Measurements from ENCODE around the gene OR52H1. TPM values are rescaled to one million over a fixed set of nuclear protein-coding genes. Genes with fewer than 3 reads are reported as not detected.
A peak's percentile ranks its signal among the peaks of the same experiment; 100 is the strongest.

The OR52H1 gene
- total and polyA plus RNA-seq, 4 experiments from 2014 or later = not detected

DNA sequence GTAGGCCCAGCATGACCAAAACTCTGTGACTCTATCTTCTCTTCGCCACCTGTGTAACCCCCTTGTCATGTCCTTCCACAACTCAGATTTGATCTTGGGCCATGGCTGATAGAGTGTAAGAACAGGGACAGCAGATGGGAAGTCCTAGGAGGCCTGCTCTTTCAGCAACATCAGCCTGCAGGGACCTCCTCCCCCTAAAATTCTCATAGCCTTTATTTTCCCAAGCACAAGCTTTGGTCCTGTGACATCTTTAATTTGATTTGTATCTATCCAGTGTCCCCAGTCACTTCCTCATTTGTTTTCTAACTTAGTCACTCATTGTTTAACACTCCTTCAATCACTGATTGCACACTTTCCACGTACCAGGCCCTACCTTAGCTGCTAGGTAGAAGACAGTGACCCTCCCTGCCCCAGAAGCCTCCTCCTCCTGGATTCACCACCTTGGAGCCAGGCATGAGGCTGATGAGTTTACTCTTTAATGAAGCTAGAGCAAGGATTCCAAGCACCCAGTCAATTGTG is 43.9 kb downstream of the OR52H1 start:
- intact Hi-C loops (cut with micrococcal nuclease) = no loop called here
- Histone ChIP-seq H3K4me1 (ENCODE audit: insufficient read depth, low read length) (no peaks in the 10 kb centered on the region), H3K9me3 (ENCODE audit: control insufficient read depth in 1 of 2, low read length in 2 of 2) (no peaks in the 10 kb centered on the region), H3K4me3 (ENCODE audit: low read length in 2 of 2) (no peak overlapping the region), H3K27ac (ENCODE audit: low read depth, low read length) (no peak overlapping the region), H3K36me3 (ENCODE audit: insufficient read depth, low read length) (no peaks in the 10 kb centered on the region), H3K27me3 (ENCODE audit: insufficient read depth, low read length) (no peaks in the 10 kb centered on the region)
- ChIA-PET CTCF (ENCODE audit: partially characterized antibody) (no interaction called here), POLR2A (ENCODE audit: partially characterized antibody) (no interaction called here)
- Mint-ChIP-seq H3K4me1 (no peaks in the 10 kb centered on the region), H3K27me3 (peaks cover 7 to 11% of the 10 kb centered on the region in 2 donors), H3K4me3 (no peak overlapping the region), H3K9me3 (no peaks in the 10 kb centered on the region), H3K27ac (no peak overlapping the region), H3K36me3 (no peaks in the 10 kb centered on the region)
- DNase-seq = no peak

DNA sequence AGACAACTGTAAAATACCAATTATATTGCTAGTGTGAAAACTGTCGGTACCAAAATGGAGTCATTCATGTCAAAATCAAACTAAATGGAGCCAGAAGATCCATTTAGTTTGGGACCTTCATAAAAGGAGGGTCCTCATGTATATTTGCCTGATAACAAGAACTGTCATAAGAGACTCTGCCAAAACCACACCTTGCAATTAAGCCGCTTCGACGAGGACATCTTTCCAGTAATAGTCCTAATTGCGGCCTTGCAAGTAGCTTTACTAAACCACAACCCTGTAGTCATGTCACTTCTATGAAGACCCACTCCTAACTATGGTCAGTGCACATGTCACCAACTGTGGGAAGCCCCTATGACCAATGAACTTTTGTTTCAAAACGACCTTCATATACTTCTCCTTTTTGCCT is 47.9 kb downstream of the OR52H1 start:
- ChIA-PET CTCF (ENCODE audit: partially characterized antibody) (no interaction called here), POLR2A (ENCODE audit: partially characterized antibody) (no interaction called here)
- DNase-seq = no peak
- Histone ChIP-seq H3K27ac (ENCODE audit: low read depth, low read length) (no peak overlapping the region), H3K4me1 (ENCODE audit: insufficient read depth, low read length) (no peaks in the 10 kb centered on the region), H3K36me3 (ENCODE audit: insufficient read depth, low read length) (no peaks in the 10 kb centered on the region), H3K27me3 (ENCODE audit: insufficient read depth, low read length) (no peaks in the 10 kb centered on the region), H3K9me3 (ENCODE audit: control insufficient read depth in 1 of 2, low read length in 2 of 2) (no peaks in the 10 kb centered on the region), H3K4me3 (ENCODE audit: low read length in 2 of 2) (no peak overlapping the region)
- H3K36me3 Mint-ChIP-seq = no peaks in the 10 kb centered on the region
- peak overlapping the region in 1 of 7 donors; percentile 43 for H3K27ac Mint-ChIP-seq
- H3K9me3 Mint-ChIP-seq = no peaks in the 10 kb centered on the region
- intact Hi-C loops (cut with micrococcal nuclease) = no loop called here
- H3K4me1 Mint-ChIP-seq = no peaks in the 10 kb centered on the region
- peaks cover 4 to 6% of the 10 kb centered on the region in 2 donors for H3K27me3 Mint-ChIP-seq
- H3K4me3 Mint-ChIP-seq = no peak overlapping the region

DNA sequence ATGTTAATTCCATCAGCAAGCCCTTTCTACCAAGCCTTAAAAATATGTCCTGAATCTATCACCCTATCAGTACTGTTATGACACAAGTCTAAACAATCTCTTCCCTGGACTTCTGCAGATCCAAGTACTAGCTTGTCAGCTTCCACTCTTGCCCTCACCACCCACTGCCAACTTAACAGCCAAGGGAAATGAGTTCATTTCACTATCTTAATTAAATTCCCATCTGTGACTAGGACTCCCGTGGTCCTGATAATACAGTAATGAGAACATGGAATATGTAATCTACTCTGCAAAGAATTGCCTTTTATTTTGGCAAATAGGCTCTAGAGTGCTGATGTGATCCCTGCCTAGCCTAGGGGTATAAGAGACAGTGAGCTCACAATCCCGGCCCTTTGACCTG is 48.7 kb downstream of the OR52H1 start:
- ChIA-PET CTCF (ENCODE audit: partially characterized antibody) (no interaction called here), POLR2A (ENCODE audit: partially characterized antibody) (no interaction called here)
- Histone ChIP-seq H3K4me1 (ENCODE audit: insufficient read depth, low read length) (no peaks in the 10 kb centered on the region), H3K4me3 (ENCODE audit: low read length in 2 of 2) (no peak overlapping the region), H3K27me3 (ENCODE audit: insufficient read depth, low read length) (no peaks in the 10 kb centered on the region), H3K27ac (ENCODE audit: low read depth, low read length) (no peak overlapping the region), H3K9me3 (ENCODE audit: control insufficient read depth in 1 of 2, low read length in 2 of 2) (no peaks in the 10 kb centered on the region), H3K36me3 (ENCODE audit: insufficient read depth, low read length) (no peaks in the 10 kb centered on the region)
- Mint-ChIP-seq H3K4me3 (no peak overlapping the region), H3K27ac (no peak overlapping the region), H3K27me3 (peaks cover 2 to 3% of the 10 kb centered on the region in 2 donors), H3K4me1 (no peaks in the 10 kb centered on the region), H3K9me3 (no peaks in the 10 kb centered on the region), H3K36me3 (no peaks in the 10 kb centered on the region)
- intact Hi-C loops (cut with micrococcal nuclease) = loop anchor here (10.0 kb wide), 1 partner anchor 65 kb away; no protein-coding TSS in a partner anchor
- no peak for DNase-seq

Other genes starting within 250 kb of the OR52H1 start
- not detected for gene OR51B4, start 246.6 kb downstream of the OR52H1 start, total RNA-seq
- gene OR51B4, start 246.6 kb downstream of the OR52H1 start, polyA plus RNA-seq = not detected
- gene OR51B2, start 224.2 kb downstream of the OR52H1 start, total RNA-seq = not detected
- not detected for gene OR51B2, start 224.2 kb downstream of the OR52H1 start, polyA plus RNA-seq
- gene OR51B5, start 205.0 kb downstream of the OR52H1 start, total RNA-seq = not detected
- gene OR51B5, start 205.0 kb downstream of the OR52H1 start, polyA plus RNA-seq = not detected
- not detected for gene OR51B6, start 197.0 kb downstream of the OR52H1 start, total RNA-seq
- gene OR51B6, start 197.0 kb downstream of the OR52H1 start, polyA plus RNA-seq = not detected
- not detected for gene OR51M1, start 164.7 kb downstream of the OR52H1 start, total RNA-seq
- not detected for gene OR51M1, start 164.7 kb downstream of the OR52H1 start, polyA plus RNA-seq
- gene OR51Q1, start 126.4 kb downstream of the OR52H1 start, total RNA-seq = not detected
- gene OR51Q1, start 126.4 kb downstream of the OR52H1 start, polyA plus RNA-seq = not detected
- not detected for gene OR51I1, start 107.0 kb downstream of the OR52H1 start, total RNA-seq
- gene OR51I1, start 107.0 kb downstream of the OR52H1 start, polyA plus RNA-seq = not detected
- not detected for gene OR51I2, start 99.2 kb downstream of the OR52H1 start, total RNA-seq
- gene OR51I2, start 99.2 kb downstream of the OR52H1 start, polyA plus RNA-seq = not detected
- not detected for gene OR52D1, start 59.9 kb downstream of the OR52H1 start, total RNA-seq
- not detected for gene OR52D1, start 59.9 kb downstream of the OR52H1 start, polyA plus RNA-seq
- not detected for gene UBQLN3, start 38.6 kb downstream of the OR52H1 start, total RNA-seq
- gene UBQLN3, start 38.6 kb downstream of the OR52H1 start, polyA plus RNA-seq = not detected
- under 1 TPM; 0.47 to 0.50 TPM for gene UBQLNL, start 31.8 kb downstream of the OR52H1 start, total RNA-seq
- not detected for gene UBQLNL, start 31.8 kb downstream of the OR52H1 start, polyA plus RNA-seq
- not detected for gene OR52B6, start 32.3 kb upstream of the OR52H1 start, total RNA-seq
- gene OR52B6, start 32.3 kb upstream of the OR52H1 start, polyA plus RNA-seq = not detected
- gene TRIM6, start 48.1 kb upstream of the OR52H1 start, total RNA-seq = not detected
- gene TRIM6, start 48.1 kb upstream of the OR52H1 start, polyA plus RNA-seq = not detected
- gene TRIM34, start 76.5 kb upstream of the OR52H1 start, total RNA-seq = 10 to 100 TPM; 10.4 to 11.6 TPM
- gene TRIM34, start 76.5 kb upstream of the OR52H1 start, polyA plus RNA-seq = 10 to 100 TPM in 1 of 2 donors, 1 to 10 TPM in 1; 9.6 to 20.2 TPM
- 10 to 100 TPM; 33.9 to 35.5 TPM for gene TRIM5, start 136.5 kb upstream of the OR52H1 start, total RNA-seq
- gene TRIM5, start 136.5 kb upstream of the OR52H1 start, polyA plus RNA-seq = 1 to 10 TPM; 9.1 to 9.5 TPM
- 100 to 1,000 TPM; 349 to 353 TPM for gene TRIM22, start 141.2 kb upstream of the OR52H1 start, total RNA-seq
- gene TRIM22, start 141.2 kb upstream of the OR52H1 start, polyA plus RNA-seq = 100 to 1,000 TPM; 187 to 190 TPM
- gene OR56B1, start 187.9 kb upstream of the OR52H1 start, total RNA-seq = under 1 TPM; 0.44 to 0.61 TPM
- gene OR56B1, start 187.9 kb upstream of the OR52H1 start, polyA plus RNA-seq = under 1 TPM in 1 of 2 donors, not detected in 1; 0.20 TPM
- 1 to 10 TPM; 1.6 to 2.2 TPM for gene OR52N4, start 205.7 kb upstream of the OR52H1 start, total RNA-seq
- under 1 TPM; 0.50 to 0.60 TPM for gene OR52N4, start 205.7 kb upstream of the OR52H1 start, polyA plus RNA-seq
- not detected for gene OR52N5, start 234.8 kb upstream of the OR52H1 start, total RNA-seq
- not detected for gene OR52N5, start 234.8 kb upstream of the OR52H1 start, polyA plus RNA-seq
- gene OR52N1, start 242.7 kb upstream of the OR52H1 start, total RNA-seq = not detected
- gene OR52N1, start 242.7 kb upstream of the OR52H1 start, polyA plus RNA-seq = not detected

Data from CD4-positive, alpha-beta memory T cell (primary cell).